ENCODE data around the gene CAMK2G.
"Not testable (repeated sequence)": the region's sequence is repeated elsewhere in the genome, so short reads cannot be mapped to it uniquely, and the experiment has no call there.

The CAMK2G gene

DNA sequence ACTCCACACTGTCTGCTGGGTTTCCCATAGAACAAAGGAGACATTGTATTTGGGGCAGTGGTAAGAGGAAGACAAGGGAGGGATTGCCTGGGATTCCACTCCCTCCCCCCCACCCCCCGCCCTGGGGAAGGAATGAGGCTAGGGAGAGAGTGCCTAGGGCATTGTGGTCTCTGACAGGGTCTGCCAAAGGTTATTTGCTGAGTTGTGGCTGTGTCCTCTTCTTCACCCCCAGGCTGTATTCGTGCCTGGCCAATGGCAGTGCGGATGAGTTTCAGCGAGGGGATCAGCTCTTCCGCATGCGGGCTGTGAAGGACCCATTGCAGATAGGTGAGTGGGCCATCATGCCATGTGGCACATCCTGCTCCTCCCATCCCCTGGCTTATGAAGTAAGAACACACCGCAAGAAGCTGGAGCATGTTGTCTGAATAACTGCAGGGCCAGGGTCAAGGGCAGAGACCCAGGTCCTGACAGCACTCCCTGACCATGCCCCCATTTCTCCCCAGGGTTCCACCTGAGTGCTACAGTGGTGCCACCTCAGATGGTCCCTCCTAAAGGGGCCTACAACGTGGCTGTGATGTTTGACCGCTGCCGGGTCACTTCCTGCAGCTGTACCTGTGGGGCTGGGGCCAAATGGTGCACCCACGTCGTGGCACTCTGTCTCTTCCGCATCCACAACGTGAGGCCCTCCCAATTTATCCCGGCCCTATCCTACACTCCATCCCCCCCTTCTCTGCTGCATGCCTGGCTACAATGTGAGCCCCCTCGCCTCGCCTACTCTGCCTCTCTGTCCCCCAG is 85.3 kb downstream of the CAMK2G start:
- no peak for DNase-seq

DNA sequence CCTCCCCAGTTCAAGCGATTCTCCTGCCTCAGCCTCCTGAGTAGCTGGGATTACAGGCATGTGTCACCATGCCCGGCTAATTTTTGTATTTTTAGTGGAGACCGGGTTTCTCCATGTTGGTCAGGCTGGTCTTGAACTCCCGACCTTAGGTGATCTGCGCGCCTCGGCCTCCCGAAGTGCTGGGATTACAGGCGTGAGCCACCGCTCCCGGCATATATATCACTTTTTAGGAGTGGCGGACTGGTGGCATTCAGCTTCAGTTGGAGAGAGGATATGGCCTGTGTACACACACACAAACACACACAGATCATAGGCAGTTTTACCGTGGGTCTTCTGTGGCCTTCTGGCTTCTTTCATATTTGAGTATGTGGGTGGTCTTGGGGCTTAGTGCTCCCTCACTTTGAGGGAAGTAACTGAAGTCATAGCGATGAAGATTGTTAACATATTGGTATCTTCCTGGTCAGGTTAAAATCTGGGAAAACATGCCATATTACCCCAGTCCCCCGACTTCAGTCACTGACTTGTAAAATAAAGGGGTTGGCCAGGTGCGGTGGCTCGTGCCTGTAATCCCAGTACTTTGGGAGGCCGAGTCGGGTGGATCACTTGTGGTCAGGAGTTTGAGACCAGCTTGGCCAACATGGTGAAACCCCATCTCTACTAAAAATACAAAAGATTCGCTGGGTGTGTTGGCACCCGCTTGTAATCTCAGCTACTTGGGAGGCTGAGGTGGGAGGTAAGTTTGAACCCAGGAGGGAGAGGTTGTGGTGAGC is 87.1 kb downstream of the CAMK2G start:
- not testable (repeated sequence) for DNase-seq

DNA sequence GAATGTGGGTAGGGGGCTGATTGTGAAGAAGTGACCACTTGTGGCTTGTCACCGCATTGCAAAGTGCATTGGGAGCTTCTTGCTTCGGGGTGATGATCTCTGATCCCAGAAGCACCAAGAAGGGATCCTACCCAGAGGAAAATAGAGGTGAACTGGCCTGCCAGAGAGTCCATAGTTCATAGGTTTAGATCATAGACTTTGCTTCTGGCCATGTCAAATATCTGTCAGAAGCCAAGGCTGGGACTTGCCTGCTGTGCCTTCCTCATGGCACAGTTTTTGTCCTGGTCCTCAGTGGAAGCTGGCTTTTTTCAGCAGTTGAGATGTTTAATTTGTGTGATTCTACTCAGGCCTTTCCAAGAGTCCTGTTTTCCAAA is 87.9 kb downstream of the CAMK2G start:
- DNase-seq, result no peak

DNA sequence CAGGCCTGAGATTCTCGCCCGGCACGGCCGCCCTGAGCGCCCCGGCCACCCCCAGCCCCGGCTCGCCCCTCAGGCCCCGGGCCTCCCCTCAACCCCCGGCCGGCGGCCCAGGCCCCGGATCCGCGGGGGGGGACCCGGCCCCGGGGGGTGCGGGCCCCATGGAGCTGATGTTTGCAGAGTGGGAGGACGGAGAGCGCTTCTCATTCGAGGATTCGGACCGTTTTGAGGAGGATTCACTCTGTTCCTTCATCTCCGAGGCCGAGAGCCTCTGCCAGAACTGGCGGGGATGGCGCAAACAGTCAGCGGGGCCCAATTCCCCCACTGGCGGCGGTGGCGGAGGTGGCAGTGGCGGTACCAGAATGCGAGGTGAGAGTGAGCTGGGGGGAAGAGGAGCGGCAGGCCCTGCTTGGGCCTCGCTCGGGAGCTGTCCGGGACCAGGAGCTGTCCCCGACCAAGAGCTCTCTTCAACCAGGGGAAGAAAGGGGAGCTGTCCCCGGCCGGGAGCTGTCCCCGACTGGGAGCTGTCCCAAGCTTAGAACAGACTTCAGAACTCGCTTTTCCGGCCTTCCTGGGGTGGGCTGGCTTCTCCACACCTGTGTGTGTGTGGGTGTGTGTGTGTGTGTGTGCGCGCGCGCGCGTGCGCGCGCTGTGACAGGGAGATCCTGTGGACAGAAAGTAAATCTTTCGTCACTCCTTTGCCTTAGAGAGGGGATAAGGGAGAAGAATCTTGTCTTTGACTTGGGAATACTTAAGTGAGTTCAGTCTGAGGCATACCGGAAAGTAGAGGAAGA is 88.4 kb downstream of the CAMK2G start:
- DNase-seq, result peak; percentile 31

DNA sequence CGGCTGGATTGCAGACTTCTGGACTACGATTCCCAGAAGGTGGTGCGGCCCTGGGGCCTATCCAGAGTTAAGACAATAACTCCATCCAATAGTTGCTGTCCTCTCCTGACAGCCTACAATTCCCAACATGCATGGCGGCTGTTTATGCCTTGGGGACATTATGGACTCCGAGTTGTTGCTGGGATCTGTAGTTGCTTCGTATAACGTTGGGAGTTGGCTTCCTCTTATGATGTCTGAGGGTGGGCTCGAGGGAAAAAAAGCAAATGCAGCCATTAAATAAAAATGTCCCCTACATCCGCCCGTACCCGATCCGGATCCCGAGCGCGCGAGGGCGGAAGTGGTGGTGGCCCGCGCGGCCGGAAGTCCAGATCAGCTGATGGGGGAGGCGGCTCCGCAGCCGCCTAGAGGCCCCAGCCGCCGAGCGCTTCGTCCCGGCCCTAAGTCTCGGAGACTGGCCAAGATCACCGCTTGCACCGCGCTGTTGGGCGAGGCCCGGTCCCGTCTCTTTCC is 89.1 kb downstream of the CAMK2G start, which contains the start of gene ZSWIM8:
ZSWIM8 (plus strand) TSS at position 396 of the 510 bp plus-strand sequence. CDS start 273 bp downstream, outside the sequence.
- DNase-seq, result peak; percentile 85

- DNase-seq, result no peak
These were observed 91.6 kb downstream of the CAMK2G start for GRCh38 chr10:73782749-73783085.

GRCh38 chr10:73781879-73782748 is 92.2 kb downstream of the CAMK2G start, which contains the start of gene CHCHD1:
Gene CHCHD1 (plus strand): TSS chr10:73782048. CDS start chr10:73782076, 28 bp downstream.
- DNase-seq, result peak; percentile 93

DNA sequence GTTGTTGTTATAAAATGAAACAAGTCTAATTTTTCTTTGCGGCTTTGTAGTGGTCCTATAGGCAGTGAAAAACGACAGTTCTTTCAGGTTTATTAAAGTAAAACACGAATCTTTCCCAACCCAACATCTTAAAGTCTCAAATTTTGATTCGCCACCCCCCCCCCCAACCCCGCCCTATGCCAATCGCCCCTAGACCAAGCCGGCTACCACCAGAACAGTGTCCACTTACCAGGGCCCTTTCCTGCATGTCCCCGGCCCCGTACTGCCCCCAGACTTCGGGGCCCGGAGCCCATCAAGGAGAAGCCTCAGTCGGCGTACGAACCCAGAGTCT is 92.8 kb downstream of the CAMK2G start:
- DNase-seq, result no peak

- no peak for DNase-seq
These were observed 93.4 kb downstream of the CAMK2G start for GRCh38 chr10:73780966-73781365.

DNA sequence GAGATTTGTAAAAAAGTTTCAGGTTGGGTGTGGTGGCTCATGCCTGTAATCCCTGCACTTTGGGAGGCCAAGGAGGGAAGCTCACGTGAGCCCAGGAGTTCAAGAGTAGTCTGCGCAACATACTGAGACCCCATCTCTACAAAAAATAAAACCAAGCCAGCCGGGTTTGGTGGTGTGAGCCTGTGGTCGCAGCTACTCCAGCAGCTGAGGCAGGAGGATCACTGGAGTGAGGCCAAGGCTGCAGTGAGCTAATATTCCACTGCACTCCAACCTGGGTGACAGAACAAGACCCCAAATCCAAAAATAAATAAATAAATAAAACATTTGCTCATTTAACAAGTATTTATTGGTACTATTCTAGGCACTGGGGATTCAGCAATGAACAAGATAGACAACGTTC is 94.1 kb downstream of the CAMK2G start:
- DNase-seq, result no peak

DNA sequence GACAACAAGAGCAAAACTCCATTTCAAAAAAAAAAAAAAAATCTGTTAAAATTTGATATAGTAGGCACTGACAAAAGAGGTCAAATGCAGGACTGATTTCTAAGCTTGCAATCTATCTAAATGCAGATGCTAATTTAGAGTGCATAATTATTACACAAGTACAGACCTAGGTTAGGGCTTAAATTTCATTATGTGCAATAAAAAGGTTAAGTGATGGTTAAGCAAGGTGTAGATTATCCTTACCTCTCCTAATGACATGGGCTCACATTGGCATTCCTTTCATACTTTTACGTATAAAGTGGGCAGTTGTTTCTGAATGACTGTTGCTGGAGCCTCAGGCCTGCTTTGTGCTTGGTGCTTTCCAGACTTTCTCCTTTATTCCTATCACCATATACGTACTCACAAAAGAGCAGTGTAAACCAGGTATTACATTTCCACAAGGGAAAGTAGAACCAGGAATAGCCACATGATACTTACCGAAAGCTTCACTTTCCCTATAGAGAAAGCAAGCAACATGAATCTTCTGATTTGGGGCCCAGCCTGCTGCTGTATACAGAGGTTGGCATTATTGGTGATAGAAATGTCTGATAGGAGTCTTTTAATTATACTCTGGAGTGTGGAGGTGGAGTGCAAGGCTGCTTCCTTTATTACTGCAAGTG is 94.7 kb downstream of the CAMK2G start:
- no peak for DNase-seq

DNA sequence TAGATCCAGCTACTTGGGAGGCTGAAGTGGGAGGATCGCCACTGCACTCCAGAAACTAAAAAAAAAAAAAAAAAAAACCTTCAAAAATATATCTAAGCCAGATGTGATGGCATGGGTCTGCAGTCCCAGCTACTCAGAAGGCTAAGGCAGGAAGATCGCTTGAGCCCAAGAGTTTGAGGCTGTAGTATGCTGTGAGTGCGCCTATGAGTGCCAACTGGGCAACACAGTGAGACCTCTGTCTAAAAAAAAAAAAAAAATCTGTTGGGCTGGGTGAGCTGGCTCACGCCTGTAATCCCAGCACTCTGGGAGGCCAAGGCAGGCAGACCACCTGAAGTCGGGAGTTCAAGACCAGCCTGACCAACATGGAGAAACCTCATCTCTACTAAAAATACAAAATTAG is 95.3 kb downstream of the CAMK2G start:
- no peak for DNase-seq

DNA sequence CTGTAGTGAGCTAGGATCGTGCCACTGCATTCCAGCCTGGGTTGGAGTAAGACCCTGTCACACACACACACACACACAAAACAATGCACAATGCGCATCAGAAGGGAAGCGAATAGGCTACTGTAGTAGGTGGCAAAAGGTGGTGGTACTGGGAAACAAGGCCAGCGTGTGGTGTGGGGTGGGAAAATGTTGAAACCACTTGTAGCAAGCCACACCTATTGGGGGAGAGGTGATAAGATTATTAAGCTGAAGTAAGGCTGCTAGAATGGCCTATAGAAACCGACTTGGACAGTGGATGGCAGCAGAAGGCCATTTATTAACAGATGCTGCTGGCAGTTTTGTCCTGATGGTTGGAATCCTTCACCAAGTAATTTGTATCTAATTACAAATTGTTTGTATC is 99.7 kb downstream of the CAMK2G start:
- no peak for DNase-seq

- no peak for DNase-seq
These were observed 101.0 kb downstream of the CAMK2G start for GRCh38 chr10:73773152-73773879.

GRCh38 chr10:73772281-73773151 is 101.8 kb downstream of the CAMK2G start:
- DNase-seq, result peak; percentile 70

DNA sequence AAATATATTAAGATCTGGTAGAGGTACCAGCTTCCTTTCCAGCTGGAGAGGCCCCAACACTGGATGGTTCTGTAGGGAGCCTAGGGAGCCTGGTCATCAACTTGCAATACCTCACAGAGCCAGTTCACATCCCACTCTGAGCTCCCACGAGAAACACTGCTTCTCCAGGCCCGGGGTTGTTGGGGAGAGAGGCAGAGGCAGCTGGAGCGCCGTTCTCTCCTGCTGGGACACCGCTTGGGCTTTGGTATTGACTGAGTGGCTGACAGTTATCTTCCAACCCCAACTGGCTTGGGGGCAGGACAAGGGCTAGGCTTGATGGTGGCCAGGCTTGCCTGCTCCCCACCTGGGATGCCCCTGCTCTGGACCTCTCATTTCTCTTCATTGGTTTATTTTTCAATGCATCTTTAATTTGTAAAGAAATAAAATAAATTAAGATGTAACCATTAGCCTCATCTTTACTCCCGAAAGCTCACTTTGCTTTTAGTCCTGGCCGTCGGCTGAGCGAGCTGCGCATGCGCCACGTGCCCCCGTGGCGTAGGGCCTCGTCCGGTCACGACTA is 102.6 kb downstream of the CAMK2G start:
- peak; percentile 68 for DNase-seq

GRCh38 chr10:73769396-73769795 is 105.0 kb downstream of the CAMK2G start:
- no peak for DNase-seq

DNA sequence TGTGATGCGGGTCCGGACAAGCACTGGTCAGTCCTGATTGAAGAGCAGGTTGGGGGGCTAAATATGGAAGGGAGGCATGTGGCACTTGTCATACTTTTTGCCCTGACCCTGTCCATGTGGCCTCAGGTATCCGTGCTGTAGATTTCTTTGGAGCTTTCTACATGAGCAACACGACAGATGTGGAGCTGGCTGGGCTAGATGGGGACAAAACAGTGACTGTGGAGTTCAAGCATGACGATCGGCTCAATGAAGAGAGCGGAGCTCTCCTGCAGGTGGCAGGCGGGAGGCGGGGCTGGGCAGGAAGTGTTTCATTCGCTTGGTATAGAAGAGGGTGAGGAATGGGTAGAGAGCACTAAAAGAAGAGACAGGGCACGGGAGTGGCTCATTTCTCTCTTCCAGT is 105.5 kb downstream of the CAMK2G start:
- DNase-seq, result peak; percentile 59

DNA sequence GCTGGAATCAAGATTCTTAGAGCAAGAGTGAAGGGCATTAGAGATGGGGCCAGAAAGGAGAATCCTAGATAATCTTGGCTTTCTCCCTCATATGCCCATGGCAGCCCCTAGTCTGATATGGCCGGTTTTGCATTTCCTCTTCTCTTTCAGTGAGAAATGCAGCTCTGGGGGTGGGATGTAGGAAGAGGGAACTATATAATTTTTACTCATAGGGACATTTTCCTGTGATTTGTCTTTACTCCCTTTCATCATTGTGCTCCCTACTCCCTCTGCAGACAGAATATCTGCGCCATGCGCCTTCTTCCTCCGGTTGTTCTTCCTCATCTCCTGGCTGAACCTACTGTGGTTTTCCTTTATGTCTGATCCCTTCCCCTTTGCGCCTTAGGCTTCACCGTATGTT is 109.3 kb downstream of the CAMK2G start:
- DNase-seq, result no peak

DNA sequence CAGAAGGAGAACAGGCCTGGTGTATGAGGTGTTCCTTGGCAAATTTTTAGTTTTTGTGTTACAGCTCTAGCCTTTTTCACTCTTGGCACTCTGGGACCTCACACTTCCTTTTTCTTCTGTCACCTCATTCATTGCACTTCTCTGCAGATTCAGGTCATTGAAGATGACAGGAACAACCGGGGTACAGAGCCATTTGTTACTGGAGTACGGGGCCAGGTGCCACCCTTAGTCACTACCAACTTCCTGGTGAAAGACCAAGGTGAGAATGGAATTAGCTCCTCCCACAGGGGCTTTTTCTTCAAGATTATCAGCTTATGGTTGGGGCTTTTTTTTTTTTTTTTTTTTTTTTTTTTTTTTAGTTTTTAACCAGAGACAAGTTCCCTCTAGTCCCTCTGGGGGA is 111.0 kb downstream of the CAMK2G start:
- no peak for DNase-seq
